ENCODE measurements around the gene DOCK6.

The DOCK6 gene

GRCh38 chr19:11164879-11165406 lies 97.4 kb downstream of the DOCK6 start:
- Histone ChIP-seq H3K4me1 (ENCODE audit: control insufficient read depth, insufficient read depth, low read length) (no peaks in the 10 kb centered on the region), H3K9me3 (ENCODE audit: control insufficient read depth, insufficient read depth, low read depth, low read length) (no peaks in the 10 kb centered on the region), H3K4me3 (ENCODE audit: low read depth, low read length) (no peak overlapping the region), H3K36me3 (ENCODE audit: control insufficient read depth in 2 of 2, insufficient read depth in 1 of 2, low read length in 2 of 2) (peaks cover 4 to 35% of the 10 kb centered on the region in 2 experiments; a peak in 2 of 3 replicates), H3K27ac (ENCODE audit: extremely low read depth, low read depth, low read length) (no peak overlapping the region)
- CTCF ChIA-PET = interaction anchor here (0.5 to 1.3 kb wide), 2 partner anchors 10 to 97 kb away, joined by 3 to 4 read pairs; partner anchors contain the start of gene DOCK6
- POLR2A ChIA-PET = interaction anchor here (1.2 kb wide), 1 partner anchor 22 kb away, joined by 4 read pairs; no protein-coding TSS in a partner anchor
- TF ChIP-seq ZNF398 (tag by site-specific recombination; IDR thresholded peaks at IDR 0.05) = no peak
- TF ChIP-seq ZNF138 (tag by site-specific recombination; IDR thresholded peaks at IDR 0.05; ENCODE audit: borderline replicate concordance) = no peak
- no peak for TF ChIP-seq ZBTB6 (tag by site-specific recombination; IDR thresholded peaks at IDR 0.05)
- TF ChIP-seq MEIS1 (CRISPR knock-in tag; IDR thresholded peaks at IDR 0.05; ENCODE audit: borderline replicate concordance) = no peak
- TF ChIP-seq ZBTB11 (tag by site-specific recombination; conservative IDR thresholded peaks at IDR 0.05; ENCODE audit: low read depth) = no peak
- no peak for TF ChIP-seq ZNF654 (tag by site-specific recombination; IDR thresholded peaks at IDR 0.05; ENCODE audit: low read depth)
- no peak for TF ChIP-seq ZNF24 (tag by site-specific recombination; IDR thresholded peaks at IDR 0.05)
- TF ChIP-seq ZNF670 (tag by site-specific recombination; IDR thresholded peaks at IDR 0.05; ENCODE audit: low read depth) = no peak
- no peak for TF ChIP-seq ELK4 (IDR thresholded peaks at IDR 0.05; ENCODE audit: borderline replicate concordance, low read depth, low read length)
- TF ChIP-seq ZNF423 (tag by site-specific recombination; IDR thresholded peaks at IDR 0.05) = no peak
- TF ChIP-seq ZNF513 (tag by site-specific recombination; IDR thresholded peaks at IDR 0.05) = no peak

GRCh38 chr19:11164296-11164695 lies 98.0 kb downstream of the DOCK6 start:
- no peak overlapping the region for H3K27ac ChIP-seq (ENCODE audit: extremely low read depth, low read depth, low read length)
- H3K9me3 ChIP-seq (ENCODE audit: control insufficient read depth, insufficient read depth, low read depth, low read length) = no peaks in the 10 kb centered on the region
- H3K36me3 ChIP-seq (ENCODE audit: control insufficient read depth in 2 of 2, insufficient read depth in 1 of 2, low read length in 2 of 2) = peaks cover 4 to 29% of the 10 kb centered on the region in 2 experiments; a peak in 2 of 3 replicates
- no peak overlapping the region for H3K4me3 ChIP-seq (ENCODE audit: low read depth, low read length)
- H3K4me1 ChIP-seq (ENCODE audit: control insufficient read depth, insufficient read depth, low read length) = no peaks in the 10 kb centered on the region
- TF ChIP-seq ZNF585B (tag by site-specific recombination; IDR thresholded peaks at IDR 0.05) = no peak
- 0 out of 2 replicates have a peak, but pooled peaks have one; percentile 46 for TF ChIP-seq ZNF366 (tag by site-specific recombination; conservative IDR thresholded peaks at IDR 0.05)
- CTCF ChIA-PET = interaction anchor here (0.5 to 1.3 kb wide), 4 partner anchors 10 to 98 kb away, joined by 3 to 4 read pairs (median 4); partner anchors contain the start of gene DOCK6
- POLR2A ChIA-PET = interaction anchor here (1.2 to 1.4 kb wide), 2 partner anchors 12 to 21 kb away, joined by 4 to 5 read pairs; no protein-coding TSS in a partner anchor
